ENCODE data around the gene SPP2. TPM values are rescaled to one million over a fixed set of nuclear protein-coding genes. Genes with fewer than 3 reads are reported as not detected.

The SPP2 gene
- total RNA-seq, 4 donors from 2014 or later: 0.60 TPM; not detected in 3

GRCh38 chr2:234026693-234027254, 23.7 kb upstream of the SPP2 start:
- H3K4me3 ChIP-seq: no peak overlapping the region
- in situ Hi-C loops (cut with MboI; ENCODE audit: low sequenced_read_pairs in 4 of 4): no loop called here
- peaks cover 0 to 3% (median 0%) of the 10 kb centered on the region in 3 donors for H3K27me3 ChIP-seq
- ATAC-seq (no peak), DNase-seq (no peak)
- no peak overlapping the region for H3K27ac ChIP-seq
- intact Hi-C loops (cut with DNase I; ENCODE audit: low total_unique reads): no loop called here
- no peaks in the 10 kb centered on the region for H3K4me1 ChIP-seq
- TF ChIP-seq POLR2A (IDR thresholded peaks at IDR 0.05): no peak
- no peak for TF ChIP-seq CTCF (IDR thresholded peaks at IDR 0.05 in 4 of 5, conservative IDR thresholded peaks at IDR 0.05 in 1 of 5)
- H3K9me3 ChIP-seq: no peaks in the 10 kb centered on the region
- H3K36me3 ChIP-seq: no peaks in the 10 kb centered on the region

- Histone ChIP-seq H3K9me3 (no peaks in the 10 kb centered on the region), H3K36me3 (no peaks in the 10 kb centered on the region), H3K27ac (no peak overlapping the region), H3K27me3 (peaks cover 0 to 3% (median 0%) of the 10 kb centered on the region in 3 donors), H3K4me1 (no peaks in the 10 kb centered on the region), H3K4me3 (no peak overlapping the region)
- no peak for DNase-seq
- intact Hi-C loops (cut with DNase I; ENCODE audit: low total_unique reads) (no loop called here), in situ Hi-C loops (cut with MboI; ENCODE audit: low sequenced_read_pairs in 4 of 4) (no loop called here)
- no peak for ATAC-seq
- TF ChIP-seq CTCF (IDR thresholded peaks at IDR 0.05 in 4 of 5, conservative IDR thresholded peaks at IDR 0.05 in 1 of 5) (no peak), POLR2A (IDR thresholded peaks at IDR 0.05) (no peak)
These were observed 22.9 kb upstream of the SPP2 start for GRCh38 chr2:234027641-234028040.

- H3K4me1 ChIP-seq: no peaks in the 10 kb centered on the region
- no peak overlapping the region for H3K4me3 ChIP-seq
- TF ChIP-seq CTCF (IDR thresholded peaks at IDR 0.05 in 4 of 5, conservative IDR thresholded peaks at IDR 0.05 in 1 of 5) (no peak), POLR2A (IDR thresholded peaks at IDR 0.05) (no peak)
- H3K36me3 ChIP-seq: no peaks in the 10 kb centered on the region
- in situ Hi-C loops (cut with MboI; ENCODE audit: low sequenced_read_pairs in 4 of 4): no loop called here
- H3K9me3 ChIP-seq: no peaks in the 10 kb centered on the region
- no peak overlapping the region for H3K27ac ChIP-seq
- no peak for ATAC-seq
- peaks cover 0 to 3% (median 0%) of the 10 kb centered on the region in 3 donors for H3K27me3 ChIP-seq
- intact Hi-C loops (cut with DNase I; ENCODE audit: low total_unique reads): no loop called here
- DNase-seq: no peak
These were observed 21.3 kb upstream of the SPP2 start for GRCh38 chr2:234029150-234029733.

- in situ Hi-C loops (cut with MboI; ENCODE audit: low sequenced_read_pairs in 4 of 4): no loop called here
- no peaks in the 10 kb centered on the region for H3K9me3 ChIP-seq
- H3K36me3 ChIP-seq: no peaks in the 10 kb centered on the region
- intact Hi-C loops (cut with DNase I; ENCODE audit: low total_unique reads): no loop called here
- H3K27me3 ChIP-seq: peaks cover 0 to 3% (median 0%) of the 10 kb centered on the region in 3 donors
- H3K4me1 ChIP-seq: no peaks in the 10 kb centered on the region
- no peak overlapping the region for H3K27ac ChIP-seq
- ATAC-seq (no peak), DNase-seq (no peak)
- H3K4me3 ChIP-seq: no peak overlapping the region
- TF ChIP-seq CTCF (IDR thresholded peaks at IDR 0.05 in 4 of 5, conservative IDR thresholded peaks at IDR 0.05 in 1 of 5): no peak
These were observed 19.3 kb upstream of the SPP2 start for GRCh38 chr2:234031207-234031606.
